Stimulated activated CD8-positive, alpha-beta memory T cell treated with anti-CD3 and anti-CD28 coated beads, Interleukin-4, amount 100 ng/mL, for 1 hour (primary cell): ENCODE results near the gene MAN1C1.
"Not testable (repeated sequence)": the region's sequence is repeated elsewhere in the genome, so short reads cannot be mapped to it uniquely, and the experiment has no call there.

ENCODE experiments used
- DNase-seq, 2 donors: peaks; one replicate each; pipeline ENCODE4 v3.0.0-alpha.2; 2020; ENCODE audit warnings: low read depth in 2 of 2, low spot score in 1 of 2

The MAN1C1 gene

GRCh38 chr1:25695771-25696311 lies 79.2 kb downstream of the MAN1C1 start:
- no peak for DNase-seq

GRCh38 chr1:25696643-25697042 lies 80.1 kb downstream of the MAN1C1 start:
- not testable (repeated sequence) for DNase-seq

- no peak for DNase-seq
These were observed 81.0 kb downstream of the MAN1C1 start for GRCh38 chr1:25697435-25698217.

GRCh38 chr1:25698252-25698651 lies 81.7 kb downstream of the MAN1C1 start:
- DNase-seq = no peak

GRCh38 chr1:25699059-25699458 lies 82.5 kb downstream of the MAN1C1 start:
- not testable (repeated sequence) for DNase-seq

GRCh38 chr1:25699500-25700143 lies 83.0 kb downstream of the MAN1C1 start:
- DNase-seq = no peak

- no peak for DNase-seq
These were observed 83.5 kb downstream of the MAN1C1 start for GRCh38 chr1:25700144-25700523.

- DNase-seq = no peak
These were observed 84.0 kb downstream of the MAN1C1 start for GRCh38 chr1:25700626-25701025.

GRCh38 chr1:25701030-25701785 lies 84.6 kb downstream of the MAN1C1 start:
- DNase-seq = no peak

GRCh38 chr1:25702101-25702775 lies 85.6 kb downstream of the MAN1C1 start:
- DNase-seq = no peak

- DNase-seq = no peak
These were observed 86.5 kb downstream of the MAN1C1 start for GRCh38 chr1:25703041-25703440.

- DNase-seq = no peak
These were observed 87.2 kb downstream of the MAN1C1 start for GRCh38 chr1:25703671-25704266.

GRCh38 chr1:25704267-25704691 lies 87.7 kb downstream of the MAN1C1 start:
- DNase-seq = no peak

GRCh38 chr1:25705699-25706098 lies 89.1 kb downstream of the MAN1C1 start:
- no peak for DNase-seq

- no peak for DNase-seq
These were observed 89.8 kb downstream of the MAN1C1 start for GRCh38 chr1:25706146-25707089.

GRCh38 chr1:25707280-25708016 lies 90.9 kb downstream of the MAN1C1 start:
- no peak for DNase-seq

- DNase-seq = no peak
These were observed 94.2 kb downstream of the MAN1C1 start for GRCh38 chr1:25710583-25711347.
